ENCODE data around the gene PPP2CA. TPM values are rescaled to one million over a fixed set of nuclear protein-coding genes. Genes with fewer than 3 reads are reported as not detected.

Gene PPP2CA
- total and polyA plus RNA-seq, 2 of the 13 experiments (the other 11 are each of a cell fraction or from before 2014, with no cell fraction given), result 82.4 to 171 TPM

DNA sequence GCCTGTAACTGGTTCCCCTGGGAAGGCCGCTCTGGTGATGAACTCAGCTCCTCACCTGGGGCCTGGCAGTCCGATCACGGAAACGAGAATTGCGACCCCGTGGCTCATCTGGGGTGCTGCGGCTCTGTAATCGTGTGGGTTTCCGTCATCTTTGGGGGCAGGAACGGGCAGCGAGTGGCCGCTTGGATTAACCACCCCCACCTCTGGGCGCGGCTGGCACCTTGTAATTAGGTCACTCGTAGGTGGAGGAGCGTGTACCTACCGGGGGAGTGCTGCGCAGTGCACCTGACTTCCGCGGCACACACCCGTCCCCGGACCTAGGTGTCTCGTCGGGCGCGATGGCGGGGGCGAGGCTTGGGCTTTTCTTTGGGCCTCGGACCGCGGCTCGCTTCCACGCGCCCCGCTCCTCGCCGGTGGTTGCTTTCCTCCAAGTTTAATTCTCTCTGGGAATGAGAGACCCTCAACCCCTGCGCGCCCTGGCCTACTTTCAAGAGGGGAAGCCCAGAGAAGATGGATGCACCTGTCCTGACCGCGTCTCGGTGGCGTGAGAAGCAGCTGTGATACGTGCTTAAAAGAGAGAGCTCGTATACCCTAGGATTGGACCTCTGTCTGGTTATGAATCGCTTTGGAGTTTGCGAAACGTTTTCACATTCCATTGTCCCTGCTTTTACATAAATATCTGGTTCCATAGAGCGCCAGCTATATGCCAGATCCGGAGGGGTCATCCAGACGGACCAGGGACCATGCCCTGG, 744 bp upstream of the PPP2CA start (continued):
- no peak for TF ChIP-seq ZNF850 (CRISPR knock-in tag; conservative IDR thresholded peaks at IDR 0.05)
- peak; percentile 16 for TF ChIP-seq GATAD1 (CRISPR knock-in tag; IDR thresholded peaks at IDR 0.05)
- TF ChIP-seq, protein P1, sequence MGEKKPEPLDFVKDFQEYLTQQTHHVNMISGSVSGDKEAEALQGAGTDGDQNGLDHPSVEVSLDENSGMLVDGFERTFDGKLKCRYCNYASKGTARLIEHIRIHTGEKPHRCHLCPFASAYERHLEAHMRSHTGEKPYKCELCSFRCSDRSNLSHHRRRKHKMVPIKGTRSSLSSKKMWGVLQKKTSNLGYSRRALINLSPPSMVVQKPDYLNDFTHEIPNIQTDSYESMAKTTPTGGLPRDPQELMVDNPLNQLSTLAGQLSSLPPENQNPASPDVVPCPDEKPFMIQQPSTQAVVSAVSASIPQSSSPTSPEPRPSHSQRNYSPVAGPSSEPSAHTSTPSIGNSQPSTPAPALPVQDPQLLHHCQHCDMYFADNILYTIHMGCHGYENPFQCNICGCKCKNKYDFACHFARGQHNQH (CRISPR knock-in tag; IDR thresholded peaks at IDR 0.05), result peak; percentile 28; the same call in 1 of the 2 replicates
- TF ChIP-seq, protein P2, sequence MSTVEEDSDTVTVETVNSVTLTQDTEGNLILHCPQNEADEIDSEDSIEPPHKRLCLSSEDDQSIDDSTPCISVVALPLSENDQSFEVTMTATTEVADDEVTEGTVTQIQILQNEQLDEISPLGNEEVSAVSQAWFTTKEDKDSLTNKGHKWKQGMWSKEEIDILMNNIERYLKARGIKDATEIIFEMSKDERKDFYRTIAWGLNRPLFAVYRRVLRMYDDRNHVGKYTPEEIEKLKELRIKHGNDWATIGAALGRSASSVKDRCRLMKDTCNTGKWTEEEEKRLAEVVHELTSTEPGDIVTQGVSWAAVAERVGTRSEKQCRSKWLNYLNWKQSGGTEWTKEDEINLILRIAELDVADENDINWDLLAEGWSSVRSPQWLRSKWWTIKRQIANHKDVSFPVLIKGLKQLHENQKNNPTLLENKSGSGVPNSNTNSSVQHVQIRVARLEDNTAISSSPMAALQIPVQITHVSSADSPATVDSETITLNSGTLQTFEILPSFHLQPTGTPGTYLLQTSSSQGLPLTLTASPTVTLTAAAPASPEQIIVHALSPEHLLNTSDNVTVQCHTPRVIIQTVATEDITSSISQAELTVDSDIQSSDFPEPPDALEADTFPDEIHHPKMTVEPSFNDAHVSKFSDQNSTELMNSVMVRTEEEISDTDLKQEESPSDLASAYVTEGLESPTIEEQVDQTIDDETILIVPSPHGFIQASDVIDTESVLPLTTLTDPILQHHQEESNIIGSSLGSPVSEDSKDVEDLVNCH (CRISPR knock-in tag; IDR thresholded peaks at IDR 0.05), result no peak
- TF ChIP-seq, protein P3, sequence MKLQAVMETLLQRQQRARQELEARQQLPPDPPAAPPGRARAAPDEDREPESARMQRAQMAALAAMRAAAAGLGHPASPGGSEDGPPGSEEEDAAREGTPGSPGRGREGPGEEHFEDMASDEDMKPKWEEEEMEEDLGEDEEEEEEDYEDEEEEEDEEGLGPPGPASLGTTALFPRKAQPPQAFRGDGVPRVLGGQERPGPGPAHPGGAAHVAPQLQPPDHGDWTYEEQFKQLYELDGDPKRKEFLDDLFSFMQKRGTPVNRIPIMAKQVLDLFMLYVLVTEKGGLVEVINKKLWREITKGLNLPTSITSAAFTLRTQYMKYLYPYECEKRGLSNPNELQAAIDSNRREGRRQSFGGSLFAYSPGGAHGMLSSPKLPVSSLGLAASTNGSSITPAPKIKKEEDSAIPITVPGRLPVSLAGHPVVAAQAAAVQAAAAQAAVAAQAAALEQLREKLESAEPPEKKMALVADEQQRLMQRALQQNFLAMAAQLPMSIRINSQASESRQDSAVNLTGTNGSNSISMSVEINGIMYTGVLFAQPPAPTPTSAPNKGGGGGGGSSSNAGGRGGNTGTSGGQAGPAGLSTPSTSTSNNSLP (IDR thresholded peaks at IDR 0.05; ENCODE audit: low read depth, low read length), result no peak
- no peak for TF ChIP-seq NAIF1 (CRISPR knock-in tag; IDR thresholded peaks at IDR 0.05; ENCODE audit: borderline replicate concordance)
- TF ChIP-seq DMAP1 (CRISPR knock-in tag; IDR thresholded peaks at IDR 0.05), result peak; percentile 19; the same call in 1 of the 2 replicates
- TF ChIP-seq ZNF703 (CRISPR knock-in tag; IDR thresholded peaks at IDR 0.05; ENCODE audit: borderline replicate concordance), result no peak
- no peak for TF ChIP-seq RBM22 (optimal IDR thresholded peaks at IDR 0.05; ENCODE audit: low read length)
- TF ChIP-seq BHLHE40 (IDR thresholded peaks at IDR 0.05; ENCODE audit: low read length), result no peak
- TF ChIP-seq MAFG (CRISPR knock-in tag; IDR thresholded peaks at IDR 0.05), result no peak
- TF ChIP-seq, protein P4, sequence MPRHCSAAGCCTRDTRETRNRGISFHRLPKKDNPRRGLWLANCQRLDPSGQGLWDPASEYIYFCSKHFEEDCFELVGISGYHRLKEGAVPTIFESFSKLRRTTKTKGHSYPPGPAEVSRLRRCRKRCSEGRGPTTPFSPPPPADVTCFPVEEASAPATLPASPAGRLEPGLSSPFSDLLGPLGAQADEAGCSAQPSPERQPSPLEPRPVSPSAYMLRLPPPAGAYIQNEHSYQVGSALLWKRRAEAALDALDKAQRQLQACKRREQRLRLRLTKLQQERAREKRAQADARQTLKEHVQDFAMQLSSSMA (CRISPR knock-in tag; IDR thresholded peaks at IDR 0.05), result no peak; the same call in 1 of the 2 replicates
- TF ChIP-seq, protein P5, sequence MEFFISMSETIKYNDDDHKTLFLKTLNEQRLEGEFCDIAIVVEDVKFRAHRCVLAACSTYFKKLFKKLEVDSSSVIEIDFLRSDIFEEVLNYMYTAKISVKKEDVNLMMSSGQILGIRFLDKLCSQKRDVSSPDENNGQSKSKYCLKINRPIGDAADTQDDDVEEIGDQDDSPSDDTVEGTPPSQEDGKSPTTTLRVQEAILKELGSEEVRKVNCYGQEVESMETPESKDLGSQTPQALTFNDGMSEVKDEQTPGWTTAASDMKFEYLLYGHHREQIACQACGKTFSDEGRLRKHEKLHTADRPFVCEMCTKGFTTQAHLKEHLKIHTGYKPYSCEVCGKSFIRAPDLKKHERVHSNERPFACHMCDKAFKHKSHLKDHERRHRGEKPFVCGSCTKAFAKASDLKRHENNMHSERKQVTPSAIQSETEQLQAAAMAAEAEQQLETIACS (CRISPR knock-in tag; IDR thresholded peaks at IDR 0.05), result no peak
- no peak for TF ChIP-seq ZNF121 (CRISPR knock-in tag; IDR thresholded peaks at IDR 0.05)
- 0 out of 2 replicates have a peak, but pooled peaks have one; percentile 1 for TF ChIP-seq SMYD3 (CRISPR knock-in tag; IDR thresholded peaks at IDR 0.05)
- TF ChIP-seq FLYWCH1 (CRISPR knock-in tag; IDR thresholded peaks at IDR 0.05), result no peak
- TF ChIP-seq ZNF781 (CRISPR knock-in tag; IDR thresholded peaks at IDR 0.05; ENCODE audit: borderline replicate concordance, not compliant biosample characterization), result no peak
- TF ChIP-seq TCF7L2 (IDR thresholded peaks at IDR 0.05; ENCODE audit: low read depth, low read length), result no peak
- no peak for TF ChIP-seq EHMT2 (IDR thresholded peaks at IDR 0.05; ENCODE audit: borderline replicate concordance, low read depth, low read length)
- no peak for TF ChIP-seq GTF3A (CRISPR knock-in tag; conservative IDR thresholded peaks at IDR 0.05)
- no peak for TF ChIP-seq NFKB2 (CRISPR knock-in tag; IDR thresholded peaks at IDR 0.05; ENCODE audit: borderline replicate concordance)
- TF ChIP-seq ZNF790 (CRISPR knock-in tag; IDR thresholded peaks at IDR 0.05; ENCODE audit: borderline replicate concordance), result no peak
- no peak for TF ChIP-seq GABPA (IDR thresholded peaks at IDR 0.05; ENCODE audit: low read depth, low read length)
- TF ChIP-seq GABPA (CRISPR knock-in tag; IDR thresholded peaks at IDR 0.05; ENCODE audit: low read depth), result no peak

All from HepG2 (cell line).